Measurements from ENCODE around the gene LMNTD1.

GRCh38 chr12:25598956-25599355 lies 45.9 kb upstream of the LMNTD1 start:
- TF ChIP-seq CTCF (IDR thresholded peaks at IDR 0.05) (no peak), POLR2AphosphoS5 (IDR thresholded peaks at IDR 0.05) (no peak), POLR2A (IDR thresholded peaks at IDR 0.05) (no peak), EP300 (IDR thresholded peaks at IDR 0.05; ENCODE audit: low read depth) (no peak)

Data from transverse colon (tissue), 4 donors.